GM12878 (cell line): ENCODE measurements around the gene C10orf105. TPM values are rescaled to one million over a fixed set of nuclear protein-coding genes. Genes with fewer than 3 reads are reported as not detected.

Experiments
- ATAC-seq: fragments of 200-7000 bp; cut with Tn5 transposase; 3 replicates; pipeline ENCODE4 v1.9.1; 2020; ENCODE audit warnings: mild to moderate bottlenecking, moderate library complexity
- BruUV-seq: library from RNA; stranded (reverse); fragments of 400-500 nt; replicated peaks from 2 replicates; lab custom pipeline; 2021; lab: Mats Ljungman, UMichigan
- CTCF ChIA-PET: fragments of 300-600 bp; sonication (Branson Sonifier 250); formaldehyde crosslinking; extraction: SDS; loops from one replicate; lab custom pipeline; 2021; ENCODE audit warnings: inconsistent platforms; lab: Yijun Ruan, JAX
- POLR2A ChIA-PET: fragments of 350-600 bp; formaldehyde crosslinking; extraction: SDS; loops from one replicate; lab custom pipeline; 2021; ENCODE audit warnings: inconsistent platforms; lab: Charles Lee
- RAD21 ChIA-PET: fragments of 300-600 bp; sonication (Branson Sonifier 250); formaldehyde crosslinking; loops from one replicate; lab custom pipeline; 2023; ENCODE audit warnings: antibody characterized with exemption; ENCODE audit not compliant: unreplicated experiment; lab: Charles Lee
- SMC1A ChIA-PET: fragments of 300-600 bp; sonication (Branson Sonifier 250); formaldehyde crosslinking; loops from one replicate; lab custom pipeline; 2023; ENCODE audit not compliant: unreplicated experiment, uncharacterized antibody; lab: Charles Lee
- DNase-seq: peaks from one replicate; pipeline ENCODE4 v3.0.0-alpha.2; 2011; ENCODE audit warnings: low read depth, low spot score
- FAIRE-seq: peaks from 3 replicates; lab custom pipeline; 2011; peaks lifted over from hg19 to GRCh38; lab: Jason Lieb, UNC
- H2AFZ ChIP-seq: 2 replicates; pipeline ENCODE4 v1.6.0; 2011; ENCODE audit warnings: low read depth, low read length, control low read depth; ENCODE audit not compliant: control insufficient read depth
- H3K27ac ChIP-seq: 2 replicates; pipeline ENCODE4 v1.5.1; 2011; ENCODE audit warnings: control low read depth; ENCODE audit not compliant: control insufficient read depth, insufficient read depth
- H3K27me3 ChIP-seq, 2 experiments: replicated peaks in 1 of 2; 2 replicates each; pipeline versions ENCODE4 v1.6.0 to v1.6.1; 2011; ENCODE audit warnings: low read length in 1 of 2; ENCODE audit not compliant: control insufficient read depth in 2 of 2, insufficient read depth in 2 of 2
- H3K36me3 ChIP-seq, 2 experiments: 2 replicates each; pipeline ENCODE4 v1.5.1; 2011; ENCODE audit warnings: low read length in 1 of 2; ENCODE audit not compliant: control insufficient read depth in 2 of 2, insufficient read depth in 2 of 2
- H3K4me1 ChIP-seq: 2 replicates; pipeline ENCODE4 v1.6.1; 2011; ENCODE audit warnings: mild to moderate bottlenecking, low read length, moderate library complexity, mixed read lengths; ENCODE audit not compliant: control insufficient read depth, insufficient read depth
- H3K4me2 ChIP-seq: 2 replicates; pipeline ENCODE4 v1.6.0; 2011; ENCODE audit warnings: control low read depth; ENCODE audit not compliant: control insufficient read depth, insufficient read depth
- H3K4me3 ChIP-seq: fragments of 200-600 bp; sonication (generic); 2 replicates; pipeline ENCODE4 v1.5.1; 2016
- H3K79me2 ChIP-seq: 2 replicates; pipeline ENCODE4 v1.6.0; 2011; ENCODE audit warnings: low read length; ENCODE audit not compliant: control insufficient read depth, insufficient read depth
- H3K9ac ChIP-seq: 2 replicates; pipeline ENCODE4 v1.8.0; 2011; ENCODE audit warnings: low read length, control low read depth, mixed read lengths; ENCODE audit not compliant: control insufficient read depth, insufficient read depth
- H3K9me3 ChIP-seq: replicated peaks from 3 replicates; pipeline ENCODE4 v1.5.1; 2011; ENCODE audit warnings: mild to moderate bottlenecking, low read length; ENCODE audit not compliant: control insufficient read depth, insufficient read depth
- H4K20me1 ChIP-seq: 2 replicates; pipeline ENCODE4 v1.6.0; 2011; ENCODE audit not compliant: control insufficient read depth, insufficient read depth
- BHLHE40 ChIP-seq, 2 experiments: fragments of 450-650 bp in 1 of 2; IDR thresholded peaks; 2 replicates each; pipeline ENCODE4 v1.6.1; 2011 to 2017; ENCODE audit warnings: low read depth in 2 of 2, borderline replicate concordance in 1 of 2, improper control_type of control experiment in 1 of 2, low read length in 1 of 2, mild to moderate bottlenecking in 1 of 2
- CEBPZ ChIP-seq: fragments of 150-350 bp; IDR thresholded peaks from 2 replicates; pipeline ENCODE4 v1.6.1; 2016; ENCODE audit warnings: low read depth, low read length
- KLF5 ChIP-seq: fragments of 450-650 bp; IDR thresholded peaks from 2 replicates; pipeline ENCODE4 v1.6.1; 2014; ENCODE audit warnings: mild to moderate bottlenecking; ENCODE audit not compliant: partially characterized antibody
- SKIL ChIP-seq: fragments of 450-650 bp; IDR thresholded peaks from 2 replicates; pipeline ENCODE4 v1.6.1; 2017; ENCODE audit warnings: mild to moderate bottlenecking, low read depth, inconsistent platforms; ENCODE audit not compliant: poor library complexity, severe bottlenecking
- SMARCA5 ChIP-seq: fragments of 450-650 bp; IDR thresholded peaks from 2 replicates; pipeline ENCODE4 v1.6.1; 2017; ENCODE audit warnings: mild to moderate bottlenecking
- ZBED1 ChIP-seq: IDR thresholded peaks from 2 replicates; pipeline ENCODE4 v1.6.1; 2016; ENCODE audit warnings: borderline replicate concordance
- WGBS: methylation state at CpG from one replicate; pipeline ENCODE4 v1.1.6; 2016; ENCODE audit warnings: low lambda C conversion rate; ENCODE audit not compliant: insufficient replicate concordance, insufficient coverage; ENCODE audit errors: missing lambda C conversion rate; 5-methylcytosine and 5-hydroxymethylcytosine counted together
- in situ Hi-C: fragments of 300-500 bp; cut with MboI; formaldehyde crosslinking; loops from 9 replicates; pipeline ENCODE4 v1.14.3; 2018; ENCODE audit warnings: mixed read lengths
- intact Hi-C: fragments of 100-400 bp; cut with micrococcal nuclease; formaldehyde crosslinking; loops from one replicate; pipeline ENCODE4 v1.14.2; 2022; ENCODE audit not compliant: unreplicated experiment
- polyA plus RNA-seq, 11 experiments: library from polyadenylated mRNA; depleted of rRNA in 4 of 11; unstranded in 6 of 11; stranded (reverse) in 5 of 11; fragments of >200 nt; fragmentation: Nextera tagmentation in 4 of 11; fragmentation: Illumina TruSeq in 1 of 11; extraction: Ambion mirVana in 4 of 11; extraction: Trizol in 1 of 11; gene quantifications; 1 replicate in 1 of 11; 2 replicates in 10 of 11; pipeline versions ENCODE4 v1.2.1 to v1.2.3, GENCODE V29; 2011 to 2016; ENCODE audit warnings: inconsistent platforms in 2 of 11, missing spikeins in 2 of 11, low read depth in 1 of 11
- total RNA-seq, 4 experiments: library from RNA; depleted of rRNA in 3 of 4; stranded (reverse); fragments of >200 nt in 3 of 4; fragmentation: Illumina TruSeq in 1 of 4; extraction: Trizol in 1 of 4; gene quantifications; 2 replicates each; pipeline versions ENCODE4 v1.2.1 to v1.2.3, GENCODE V29; 2013 to 2021

C10orf105 gene
- total and polyA plus RNA-seq, 10 of the 15 experiments (the other 5 are each of a cell fraction or from before 2014, with no cell fraction given): 0.04 to 0.06 (median 0.05) TPM; not detected in 7

GRCh38 chr10:71714031-71714410, 5.6 kb downstream of the C10orf105 start:
- in situ Hi-C loops: no loop called here
- no peak overlapping the region for H3K4me3 ChIP-seq

More at GRCh38 chr10:71714031-71714410, 5.6 kb downstream of the C10orf105 start:
- FAIRE-seq (no peak), DNase-seq (no peak), ATAC-seq (no peak)
- Histone ChIP-seq H3K79me2 (no peaks in the 10 kb centered on the region), H3K9me3 (no peaks in the 10 kb centered on the region), H3K36me3 (no peaks in the 10 kb centered on the region), H3K9ac (peak overlapping the region; percentile 41; the same call in 1 of the 2 replicates), H3K27me3 (no peaks in the 10 kb centered on the region), H3K4me1 (peaks cover 26% of the 10 kb centered on the region), H3K4me2 (peak overlapping the region; percentile 40), H3K27ac (peak overlapping the region; percentile 29), H4K20me1 (no peaks in the 10 kb centered on the region), H2AFZ (peak overlapping the region; percentile 62)
- ChIA-PET POLR2A (no interaction called here), CTCF (interaction anchor here (1.3 to 2.0 kb wide), 5 partner anchors 9 to 410 kb away, joined by 3 to 7 read pairs (median 4); partner anchors contain the start of gene VSIR), RAD21 (no interaction called here), SMC1A (no interaction called here)
- intact Hi-C loops: no loop called here
- WGBS: 50% methylated on average over 4 of the region's 4 CpGs
- no peak for TF ChIP-seq ZBED1
- TF ChIP-seq KLF5: no peak
- no peak for TF ChIP-seq SKIL
- no peak for TF ChIP-seq CEBPZ
- TF ChIP-seq BHLHE40 (IDR thresholded peaks at IDR 0.05; ENCODE audit: borderline replicate concordance in 1 of 2, low read depth in 2 of 2, low read length in 1 of 2): no peak
- TF ChIP-seq SMARCA5: no peak
- no TSS peak for BruUV-seq
